ENCODE measurements around the gene RTN4RL2. TPM values are rescaled to one million over a fixed set of nuclear protein-coding genes. Genes with fewer than 3 reads are reported as not detected.

Gene RTN4RL2
- total and polyA plus RNA-seq, 12 donors: 0.33 to 1.5 (median 0.90) TPM

GRCh38 chr11:57467508-57468157 is 7.3 kb downstream of the RTN4RL2 start:
- intact Hi-C loops (cut with DNase I): loop anchor here in 1 of 10 donors (10.0 kb wide), 1 partner anchor 1047 kb away; no protein-coding TSS in a partner anchor
- Histone ChIP-seq H3K27me3 (peaks cover 0 to 25% (median 0%) of the 10 kb centered on the region in 7 donors), H3K27ac (no peak overlapping the region), H3K4me3 (no peak overlapping the region), H3K4me1 (no peaks in the 10 kb centered on the region), H3K36me3 (no peaks in the 10 kb centered on the region), H3K9me3 (no peaks in the 10 kb centered on the region)
- DNase-seq: no peak
- no peak for ATAC-seq
- 77 to 79% methylated on average over 23 of the region's 23 CpGs for WGBS, 2 donors
- TF ChIP-seq, protein P1, sequence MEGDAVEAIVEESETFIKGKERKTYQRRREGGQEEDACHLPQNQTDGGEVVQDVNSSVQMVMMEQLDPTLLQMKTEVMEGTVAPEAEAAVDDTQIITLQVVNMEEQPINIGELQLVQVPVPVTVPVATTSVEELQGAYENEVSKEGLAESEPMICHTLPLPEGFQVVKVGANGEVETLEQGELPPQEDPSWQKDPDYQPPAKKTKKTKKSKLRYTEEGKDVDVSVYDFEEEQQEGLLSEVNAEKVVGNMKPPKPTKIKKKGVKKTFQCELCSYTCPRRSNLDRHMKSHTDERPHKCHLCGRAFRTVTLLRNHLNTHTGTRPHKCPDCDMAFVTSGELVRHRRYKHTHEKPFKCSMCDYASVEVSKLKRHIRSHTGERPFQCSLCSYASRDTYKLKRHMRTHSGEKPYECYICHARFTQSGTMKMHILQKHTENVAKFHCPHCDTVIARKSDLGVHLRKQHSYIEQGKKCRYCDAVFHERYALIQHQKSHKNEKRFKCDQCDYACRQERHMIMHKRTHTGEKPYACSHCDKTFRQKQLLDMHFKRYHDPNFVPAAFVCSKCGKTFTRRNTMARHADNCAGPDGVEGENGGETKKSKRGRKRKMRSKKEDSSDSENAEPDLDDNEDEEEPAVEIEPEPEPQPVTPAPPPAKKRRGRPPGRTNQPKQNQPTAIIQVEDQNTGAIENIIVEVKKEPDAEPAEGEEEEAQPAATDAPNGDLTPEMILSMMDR (IDR thresholded peaks at IDR 0.05): no peak

DNA sequence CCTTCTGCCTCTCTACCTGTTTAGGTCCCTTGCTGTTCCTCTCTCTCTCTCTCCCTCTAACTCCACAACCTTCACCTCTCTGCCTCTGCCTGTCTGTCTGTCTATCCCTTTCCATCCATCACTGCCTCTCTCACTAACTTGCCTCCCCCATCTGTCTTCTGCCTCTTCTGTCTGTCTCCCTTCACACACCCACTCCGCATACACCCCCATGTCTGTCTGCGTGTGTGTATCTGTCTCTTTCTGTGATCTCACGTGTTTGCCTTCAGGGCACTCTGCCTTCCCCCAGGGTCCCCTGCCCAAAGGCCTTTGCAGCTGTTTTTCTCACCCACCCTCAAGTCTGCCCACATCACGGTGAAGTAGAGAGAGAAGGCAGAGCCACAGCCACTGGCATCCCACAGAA is 7.9 kb downstream of the RTN4RL2 start:
- no peak overlapping the region for H3K4me3 ChIP-seq
- intact Hi-C loops (cut with DNase I): loop anchor here in 1 of 10 donors (10.0 kb wide), 1 partner anchor 1047 kb away; no protein-coding TSS in a partner anchor
- 69 to 72% methylated on average over 4 of the region's 4 CpGs for WGBS, 2 donors
- H3K27me3 ChIP-seq: peaks cover 0 to 20% (median 0%) of the 10 kb centered on the region in 7 donors
- ATAC-seq (no peak), DNase-seq (no peak)
- TF ChIP-seq, protein P1 (IDR thresholded peaks at IDR 0.05): no peak
- no peaks in the 10 kb centered on the region for H3K9me3 ChIP-seq
- no peak overlapping the region for H3K27ac ChIP-seq
- no peaks in the 10 kb centered on the region for H3K4me1 ChIP-seq
- no peaks in the 10 kb centered on the region for H3K36me3 ChIP-seq

GRCh38 chr11:57469268-57469667 is 8.9 kb downstream of the RTN4RL2 start:
- 82 to 83% methylated on average over 5 of the region's 5 CpGs for WGBS, 2 donors
- H3K4me3 ChIP-seq: no peak overlapping the region
- DNase-seq (no peak), ATAC-seq (no peak)
- H3K36me3 ChIP-seq: no peaks in the 10 kb centered on the region
- intact Hi-C loops (cut with DNase I): loop anchor here in 1 of 10 donors (10.0 kb wide), 1 partner anchor 1046 kb away; no protein-coding TSS in a partner anchor
- peaks cover 0 to 13% (median 0%) of the 10 kb centered on the region in 7 donors for H3K27me3 ChIP-seq
- no peaks in the 10 kb centered on the region for H3K9me3 ChIP-seq
- no peak overlapping the region for H3K27ac ChIP-seq
- H3K4me1 ChIP-seq: peaks cover 0 to 8% (median under 1%) of the 10 kb centered on the region in 9 donors
- TF ChIP-seq, protein P1 (IDR thresholded peaks at IDR 0.05): no peak

DNA sequence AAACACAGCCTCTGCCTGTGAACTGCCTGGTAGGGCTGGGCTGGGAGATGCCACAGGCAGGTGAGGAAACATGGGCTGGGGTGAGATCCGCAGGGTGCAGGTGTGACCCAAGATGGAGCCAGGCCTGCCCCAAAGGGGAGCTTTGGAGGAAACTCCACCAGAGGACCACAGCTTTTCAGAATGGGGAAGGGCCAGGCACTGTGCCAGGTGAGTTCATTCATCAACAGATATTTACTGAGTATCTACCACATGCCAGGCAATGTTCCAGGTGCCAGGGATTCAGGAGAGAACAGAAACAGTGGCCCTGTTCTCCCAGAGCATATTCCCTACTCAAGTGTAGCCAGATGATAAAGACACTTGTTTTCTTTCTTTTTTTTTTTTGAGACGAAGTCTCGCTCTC is 11.2 kb downstream of the RTN4RL2 start:
- ATAC-seq (no peak), DNase-seq (no peak)
- intact Hi-C loops (cut with DNase I): loop anchor here in 1 of 10 donors (10.0 kb wide), 1 partner anchor 127 kb away; no protein-coding TSS in a partner anchor
- Histone ChIP-seq H3K4me1 (peaks cover 3 to 29% (median 21%) of the 10 kb centered on the region in 9 donors), H3K4me3 (no peak overlapping the region), H3K27ac (no peak overlapping the region), H3K9me3 (no peaks in the 10 kb centered on the region), H3K27me3 (peaks cover 0 to 15% (median 0%) of the 10 kb centered on the region in 7 donors), H3K36me3 (no peaks in the 10 kb centered on the region)
- 88 to 89% methylated on average over 3 of the region's 3 CpGs for WGBS, 2 donors
- TF ChIP-seq, protein P1 (IDR thresholded peaks at IDR 0.05): no peak

Measured in heart right ventricle (tissue), 16 donors.